ENCODE data around the gene ANKRD65. TPM values are rescaled to one million over a fixed set of nuclear protein-coding genes. Genes with fewer than 3 reads are reported as not detected.

ANKRD65 gene
- total RNA-seq, 1 donor from 2014 or later = 0.64 TPM

DNA sequence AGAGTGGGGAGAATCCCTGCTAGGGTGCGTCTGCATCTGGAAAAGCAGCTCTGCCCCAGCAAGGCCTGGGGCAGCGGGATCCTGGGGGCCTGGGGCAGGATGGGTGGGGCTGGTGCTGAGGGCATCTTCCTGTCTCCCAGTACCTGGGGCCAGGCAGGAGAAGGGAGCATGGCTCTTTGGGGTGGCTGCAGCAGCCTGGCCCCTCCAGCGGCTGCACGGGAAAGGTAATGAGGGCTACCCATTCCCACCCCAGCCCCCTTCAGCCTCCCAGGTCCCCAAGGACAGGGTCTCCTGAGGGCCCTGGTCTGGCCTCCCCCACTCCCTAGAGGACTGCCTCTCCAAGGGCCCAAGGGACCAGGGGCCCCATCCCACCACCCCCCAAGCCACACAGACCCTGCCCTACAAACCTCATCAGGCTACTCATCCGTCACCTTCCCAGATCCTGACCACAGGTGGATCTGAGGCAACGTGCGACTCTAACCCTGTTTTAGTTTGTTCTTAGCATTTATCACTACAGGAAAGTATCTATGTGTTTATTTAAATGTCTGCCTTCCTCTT lies 910 bp upstream of the ANKRD65 start:
- Histone ChIP-seq H3K9me3 (ENCODE audit: insufficient read depth, low read depth, low read length) (no peaks in the 10 kb centered on the region), H3K4me3 (ENCODE audit: insufficient read depth, low read depth, low read length) (no peak overlapping the region), H3K36me3 (ENCODE audit: insufficient read depth, low read length) (no peaks in the 10 kb centered on the region), H3K9ac (ENCODE audit: low read length) (no peak overlapping the region), H3K4me2 (ENCODE audit: low read length) (peak overlapping the region; percentile 16), H2AFZ (ENCODE audit: low read depth, low read length) (no peak overlapping the region), H3K79me2 (ENCODE audit: insufficient read depth, low read length) (no peaks in the 10 kb centered on the region), H3K27me3 (ENCODE audit: insufficient read depth, low read length) (no peaks in the 10 kb centered on the region), H3K4me1 (ENCODE audit: insufficient read depth, low read length) (peaks cover 12% of the 10 kb centered on the region), H3K27ac (ENCODE audit: low read depth, low read length) (no peak overlapping the region), H4K20me1 (ENCODE audit: insufficient read depth, low read length) (no peaks in the 10 kb centered on the region)
- DNase-seq (ENCODE audit: low read depth) = no peak
- H3K27ac Mint-ChIP-seq (ENCODE audit: unreplicated experiment) = no peak overlapping the region
- H3K9me3 Mint-ChIP-seq (ENCODE audit: unreplicated experiment) = no peaks in the 10 kb centered on the region
- no peak for FAIRE-seq
- H3K36me3 Mint-ChIP-seq (ENCODE audit: low read depth, unreplicated experiment) = peaks cover 3% of the 10 kb centered on the region
- no peak overlapping the region for H3K4me3 Mint-ChIP-seq (ENCODE audit: unreplicated experiment)
- peaks cover 15% of the 10 kb centered on the region for H3K4me1 Mint-ChIP-seq (ENCODE audit: low read depth, unreplicated experiment)
- peaks cover 2% of the 10 kb centered on the region for H3K27me3 Mint-ChIP-seq (ENCODE audit: low read depth, unreplicated experiment)
- no peak for TF ChIP-seq EZH2 (IDR thresholded peaks at IDR 0.05; ENCODE audit: insufficient read depth, low read length)
- TF ChIP-seq, protein P1, sequence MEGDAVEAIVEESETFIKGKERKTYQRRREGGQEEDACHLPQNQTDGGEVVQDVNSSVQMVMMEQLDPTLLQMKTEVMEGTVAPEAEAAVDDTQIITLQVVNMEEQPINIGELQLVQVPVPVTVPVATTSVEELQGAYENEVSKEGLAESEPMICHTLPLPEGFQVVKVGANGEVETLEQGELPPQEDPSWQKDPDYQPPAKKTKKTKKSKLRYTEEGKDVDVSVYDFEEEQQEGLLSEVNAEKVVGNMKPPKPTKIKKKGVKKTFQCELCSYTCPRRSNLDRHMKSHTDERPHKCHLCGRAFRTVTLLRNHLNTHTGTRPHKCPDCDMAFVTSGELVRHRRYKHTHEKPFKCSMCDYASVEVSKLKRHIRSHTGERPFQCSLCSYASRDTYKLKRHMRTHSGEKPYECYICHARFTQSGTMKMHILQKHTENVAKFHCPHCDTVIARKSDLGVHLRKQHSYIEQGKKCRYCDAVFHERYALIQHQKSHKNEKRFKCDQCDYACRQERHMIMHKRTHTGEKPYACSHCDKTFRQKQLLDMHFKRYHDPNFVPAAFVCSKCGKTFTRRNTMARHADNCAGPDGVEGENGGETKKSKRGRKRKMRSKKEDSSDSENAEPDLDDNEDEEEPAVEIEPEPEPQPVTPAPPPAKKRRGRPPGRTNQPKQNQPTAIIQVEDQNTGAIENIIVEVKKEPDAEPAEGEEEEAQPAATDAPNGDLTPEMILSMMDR (IDR thresholded peaks at IDR 0.05; ENCODE audit: insufficient read depth, low read depth, low read length) = no peak

DNA sequence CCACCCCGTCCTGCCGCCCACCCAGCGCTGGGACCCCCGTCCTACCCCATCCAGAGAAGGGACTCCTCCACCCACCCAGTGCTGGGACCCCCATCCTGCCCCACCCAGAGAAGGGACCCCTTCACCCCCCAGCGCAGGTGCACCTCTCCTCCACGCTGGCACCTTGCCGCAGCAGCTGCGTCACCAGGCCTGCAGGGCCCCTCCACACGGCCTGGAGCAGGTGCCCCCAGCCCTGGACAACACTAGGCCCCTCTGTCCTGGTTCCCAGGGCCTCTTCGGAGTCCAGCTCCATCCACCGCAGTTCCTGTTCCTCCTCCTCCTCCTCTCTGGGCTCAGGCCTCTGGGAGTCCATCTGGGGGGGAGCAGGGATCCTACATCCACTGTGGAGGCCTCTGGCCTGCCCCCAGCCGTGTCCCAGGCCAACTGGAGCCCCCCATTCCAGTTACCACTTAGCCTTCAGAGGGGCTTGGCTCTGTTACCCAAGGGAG lies 378 bp downstream of the ANKRD65 start:
- Histone ChIP-seq H3K9ac (ENCODE audit: low read length) (no peak overlapping the region), H3K36me3 (ENCODE audit: insufficient read depth, low read length) (no peaks in the 10 kb centered on the region), H2AFZ (ENCODE audit: low read depth, low read length) (no peak overlapping the region), H3K9me3 (ENCODE audit: insufficient read depth, low read depth, low read length) (no peaks in the 10 kb centered on the region), H3K4me2 (ENCODE audit: low read length) (no peak overlapping the region), H4K20me1 (ENCODE audit: insufficient read depth, low read length) (no peaks in the 10 kb centered on the region), H3K27me3 (ENCODE audit: insufficient read depth, low read length) (no peaks in the 10 kb centered on the region), H3K4me1 (ENCODE audit: insufficient read depth, low read length) (peaks cover 12% of the 10 kb centered on the region), H3K4me3 (ENCODE audit: insufficient read depth, low read depth, low read length) (no peak overlapping the region), H3K79me2 (ENCODE audit: insufficient read depth, low read length) (no peaks in the 10 kb centered on the region), H3K27ac (ENCODE audit: low read depth, low read length) (no peak overlapping the region)
- no peak for FAIRE-seq
- Mint-ChIP-seq H3K27ac (ENCODE audit: unreplicated experiment) (no peak overlapping the region), H3K36me3 (ENCODE audit: low read depth, unreplicated experiment) (peaks cover 3% of the 10 kb centered on the region), H3K27me3 (ENCODE audit: low read depth, unreplicated experiment) (peaks cover 2% of the 10 kb centered on the region), H3K4me1 (ENCODE audit: low read depth, unreplicated experiment) (peaks cover 15% of the 10 kb centered on the region), H3K4me3 (ENCODE audit: unreplicated experiment) (no peak overlapping the region), H3K9me3 (ENCODE audit: unreplicated experiment) (no peaks in the 10 kb centered on the region)
- TF ChIP-seq, protein P1 (IDR thresholded peaks at IDR 0.05; ENCODE audit: insufficient read depth, low read depth, low read length) = no peak
- TF ChIP-seq EZH2 (IDR thresholded peaks at IDR 0.05; ENCODE audit: insufficient read depth, low read length) = no peak
- DNase-seq (ENCODE audit: low read depth) = no peak

Data from astrocyte (in vitro differentiated cells and primary cell).